K562 (cell line): ENCODE measurements around the gene NFRKB. TPM values are rescaled to one million over a fixed set of nuclear protein-coding genes. Genes with fewer than 3 reads are reported as not detected.
"Not testable (repeated sequence)": the region's sequence is repeated elsewhere in the genome, so short reads cannot be mapped to it uniquely, and the experiment has no call there.

ENCODE experiments used
- ATAC-seq: fragments of 200-7000 bp; cut with Tn5 transposase; 3 replicates; pipeline ENCODE4 v1.9.1; 2020; ENCODE audit warnings: moderate library complexity
- BruUV-seq: library from RNA; stranded (reverse); fragments of 400-500 nt; replicated peaks from 2 replicates; lab custom pipeline; 2021; lab: Mats Ljungman, UMichigan
- CTCF ChIA-PET: fragments of 300-600 bp; formaldehyde crosslinking; extraction: SDS; loops from one replicate; lab custom pipeline; 2021; ENCODE audit warnings: low intra/inter-chr PET ratio; lab: Yijun Ruan, JAX
- POLR2A ChIA-PET: fragments of 300-600, 350-650 bp; sonication (Branson Sonifier 250); formaldehyde crosslinking; extraction: SDS; loops from one replicate; lab custom pipeline; 2021; ENCODE audit warnings: antibody characterized with exemption, inconsistent platforms; lab: Yijun Ruan, JAX
- DNase-seq, 4 experiments: peaks; one replicate each; pipeline versions ENCODE4 v3.0.0 to v3.0.0-alpha.2; 2011 to 2018; ENCODE audit warnings: low spot score in 3 of 4, mixed read lengths in 3 of 4; ENCODE audit errors: extremely low read depth in 1 of 4
- FAIRE-seq: peaks from 2 replicates; lab custom pipeline; 2011; peaks lifted over from hg19 to GRCh38; lab: Jason Lieb, UNC
- H2AFZ ChIP-seq: 2 replicates; pipeline ENCODE4 v1.6.0; 2011; ENCODE audit warnings: low read depth, low read length, control low read depth, inconsistent platforms
- H3K27ac ChIP-seq: fragments of 200-600 bp; 3 replicates; pipeline ENCODE4 v1.8.0; 2011; ENCODE audit warnings: low read depth, mild to moderate bottlenecking, control low read depth, inconsistent platforms, low read length, moderate library complexity, mixed read lengths; ENCODE audit errors: extremely low read depth
- H3K27me3 ChIP-seq, 2 experiments: fragments of 300-600 bp in 1 of 2; 2 replicates in 1 of 2; 3 replicates in 1 of 2; pipeline versions ENCODE4 v1.6.0 to v1.8.0; 2011; ENCODE audit warnings: inconsistent platforms in 2 of 2, low read length in 2 of 2, mild to moderate bottlenecking in 1 of 2, mixed read lengths in 1 of 2, moderate library complexity in 1 of 2; ENCODE audit not compliant: control insufficient read depth in 2 of 2, insufficient read depth in 2 of 2
- H3K36me3 ChIP-seq: fragments of 300-600 bp; 3 replicates; pipeline ENCODE4 v1.8.0; 2011; ENCODE audit warnings: mild to moderate bottlenecking, low read length, inconsistent platforms; ENCODE audit not compliant: control insufficient read depth, insufficient read depth
- H3K4me1 ChIP-seq, 2 experiments: fragments of 200-600 bp in 1 of 2; replicated peaks in 1 of 2; 2 replicates in 1 of 2; 3 replicates in 1 of 2; pipeline versions ENCODE4 v1.5.1 to v1.8.0; 2011; ENCODE audit warnings: inconsistent platforms in 2 of 2, low read length in 2 of 2, mild to moderate bottlenecking in 1 of 2, mixed read lengths in 1 of 2, moderate library complexity in 1 of 2; ENCODE audit not compliant: control insufficient read depth in 2 of 2, insufficient read depth in 2 of 2
- H3K4me2 ChIP-seq: 2 replicates; pipeline ENCODE4 v1.6.1; 2011; ENCODE audit warnings: low read length, control low read depth, inconsistent platforms, mixed read lengths; ENCODE audit not compliant: insufficient read depth
- H3K4me3 ChIP-seq: fragments of 200-600 bp; sonication (generic), shearing (Covaris generic); 2 replicates; pipeline ENCODE4 v1.5.1; 2016; ENCODE audit warnings: control low read depth, inconsistent platforms
- H3K79me2 ChIP-seq: fragments of 200-600 bp; 3 replicates; pipeline ENCODE4 v1.8.0; 2011; ENCODE audit warnings: low read length, inconsistent platforms; ENCODE audit not compliant: control insufficient read depth, insufficient read depth
- H3K9ac ChIP-seq, 2 experiments: 2 replicates each; pipeline versions ENCODE4 v1.6.0 to v1.6.1; 2011; ENCODE audit warnings: low read depth in 2 of 2, low read length in 2 of 2, control low read depth in 1 of 2, inconsistent platforms in 1 of 2, mild to moderate bottlenecking in 1 of 2, mixed read lengths in 1 of 2; ENCODE audit not compliant: insufficient read depth in 1 of 2
- H3K9me1 ChIP-seq: one replicate; pipeline ENCODE4 v1.6.0; 2011; ENCODE audit warnings: inconsistent platforms, mild to moderate bottlenecking, low read length, moderate library complexity; ENCODE audit not compliant: control insufficient read depth, insufficient read depth
- H3K9me3 ChIP-seq: replicated peaks from 2 replicates; pipeline ENCODE4 v1.5.1; 2011; ENCODE audit warnings: low read depth, low read length, inconsistent platforms; ENCODE audit not compliant: control insufficient read depth, insufficient read depth
- H4K20me1 ChIP-seq: replicated peaks from 2 replicates; pipeline ENCODE4 v1.6.1; 2011; ENCODE audit warnings: low read length, inconsistent platforms, mixed read lengths; ENCODE audit not compliant: control insufficient read depth, insufficient read depth
- COPS2 ChIP-seq: fragments of 450-650 bp; conservative IDR thresholded peaks from 2 replicates; pipeline ENCODE4 v1.6.1; 2016; ENCODE audit warnings: mild to moderate bottlenecking, moderate library complexity
- RFX5 ChIP-seq: IDR thresholded peaks from 2 replicates; pipeline ENCODE4 v1.6.1; 2011; ENCODE audit warnings: low read depth, mild to moderate bottlenecking, improper control_type of control experiment, low read length
- SMAD1 ChIP-seq: fragments of 150-350 bp; IDR thresholded peaks from 2 replicates; pipeline ENCODE4 v1.6.1; 2014; ENCODE audit warnings: low read length, low read depth; ENCODE audit not compliant: partially characterized antibody
- WHSC1 ChIP-seq: IDR thresholded peaks from one replicate; pipeline ENCODE4 v1.6.1; 2012; ENCODE audit warnings: low read length, control low read depth, inconsistent platforms
- ZNF121 ChIP-seq: sonication (generic); formaldehyde crosslinking; conservative IDR thresholded peaks from 2 replicates; pipeline ENCODE4 v1.8.0; 2022; ENCODE audit warnings: missing genetic modification reagents
- WGBS: fragments of 100-300 bp; shearing (Covaris generic); methylation state at CpG from one replicate; pipeline ENCODE4 v1.1.6; 2016; ENCODE audit warnings: low coverage, mixed read lengths; ENCODE audit not compliant: insufficient coverage; ENCODE audit errors: missing lambda C conversion rate; 5-methylcytosine and 5-hydroxymethylcytosine counted together
- in situ Hi-C: fragments of 300-500 bp; cut with MboI; formaldehyde crosslinking; loops from 4 replicates; pipeline ENCODE4 v1.15.0; 2018; ENCODE audit warnings: inconsistent platforms, mixed read lengths
- intact Hi-C: fragments of 100-400 bp; cut with micrococcal nuclease; formaldehyde crosslinking; loops from 2 replicates; pipeline ENCODE4 v1.14.2; 2022
- polyA plus RNA-seq, 8 experiments: library from polyadenylated mRNA; depleted of rRNA in 4 of 8; stranded (reverse) in 5 of 8; unstranded in 3 of 8; fragments of >200 nt; fragmentation: Nextera tagmentation in 2 of 8; fragmentation: Illumina TruSeq in 1 of 8; extraction: Ambion mirVana in 2 of 8; extraction: Trizol in 1 of 8; gene quantifications; 2 replicates each; pipeline versions ENCODE4 v1.2.1 to v1.2.3, GENCODE V29; 2011 to 2014; ENCODE audit warnings: inconsistent platforms in 1 of 8, missing spikeins in 1 of 8
- total RNA-seq, 7 experiments: library from RNA; depleted of rRNA in 6 of 7; stranded (reverse); fragments of >200 nt in 6 of 7; fragmentation: Illumina TruSeq in 2 of 7; extraction: Trizol in 2 of 7; gene quantifications; 2 replicates each; pipeline versions ENCODE4 v1.2.1 to v1.2.3, GENCODE V29; 2011 to 2021; ENCODE audit warnings: low replicate concordance in 1 of 7
- TF ChIP-seq, protein P1 (sequence below), 2 experiments: fragments of 250-450 bp in 1 of 2; fragments of 450-650 bp in 1 of 2; sonication (Bioruptor Pico) in 1 of 2; IDR thresholded peaks; 2 replicates each; pipeline versions ENCODE4 v1.6.1 to v1.8.0; 2016 to 2021; ENCODE audit warnings: mild to moderate bottlenecking in 2 of 2, moderate library complexity in 2 of 2, missing compliant biosample characterization in 1 of 2, missing genetic modification characterization in 1 of 2

The NFRKB gene
- total and polyA plus RNA-seq, 9 of the 15 experiments (the other 6 are each of a cell fraction or from before 2014, with no cell fraction given), result 7.1 to 42.6 (median 23.9) TPM

DNA sequence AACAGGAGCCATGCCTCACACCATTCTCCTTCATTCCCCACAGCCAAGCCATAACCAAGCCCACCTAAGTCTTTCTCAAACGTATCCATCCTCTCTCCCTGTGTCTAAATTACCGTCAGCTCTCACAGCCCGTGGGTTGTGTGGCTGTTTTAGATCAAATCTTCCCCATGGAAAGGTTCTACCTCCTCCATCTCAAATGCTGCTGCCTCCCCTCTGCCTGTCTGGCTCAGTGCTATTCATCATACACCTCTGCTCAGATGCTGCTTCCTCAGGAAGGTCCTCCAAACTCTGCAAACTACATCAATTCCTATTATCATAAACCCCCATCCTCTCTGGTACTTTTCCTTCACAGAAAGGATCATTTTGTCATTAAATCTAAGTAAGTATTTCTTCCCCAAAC lies 15.1 kb downstream of the NFRKB start:
- POLR2A ChIA-PET, result no interaction called here
- no peak overlapping the region for H3K27ac ChIP-seq
- 78% methylated on average over 3 of the region's 3 CpGs for WGBS
- no peaks in the 10 kb centered on the region for H3K4me1 ChIP-seq
- no peak overlapping the region for H2AFZ ChIP-seq
- DNase-seq (no peak), FAIRE-seq (no peak), ATAC-seq (no peak)
- TF ChIP-seq COPS2 (no peak), SMAD1 (no peak)
- TF ChIP-seq, protein P1, sequence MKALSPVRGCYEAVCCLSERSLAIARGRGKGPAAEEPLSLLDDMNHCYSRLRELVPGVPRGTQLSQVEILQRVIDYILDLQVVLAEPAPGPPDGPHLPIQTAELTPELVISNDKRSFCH (CRISPR knock-in tag; IDR thresholded peaks at IDR 0.05), result no peak
- TF ChIP-seq, protein P1 (tag; IDR thresholded peaks at IDR 0.05), result no peak
- H3K79me2 ChIP-seq, result no peaks in the 10 kb centered on the region
- peaks cover 97% of the 10 kb centered on the region for H3K36me3 ChIP-seq
- BruUV-seq, result no TSS peak
- in situ Hi-C loops, result no loop called here
- H3K4me3 ChIP-seq, result no peak overlapping the region
- CTCF ChIA-PET, result no interaction called here
- H3K9ac ChIP-seq, result no peak overlapping the region
- H3K4me2 ChIP-seq, result no peak overlapping the region
- no peaks in the 10 kb centered on the region for H3K27me3 ChIP-seq
- H3K9me1 ChIP-seq, result no peaks in the 10 kb centered on the region
- intact Hi-C loops, result no loop called here
- H4K20me1 ChIP-seq, result no peaks in the 10 kb centered on the region
- no peaks in the 10 kb centered on the region for H3K9me3 ChIP-seq

DNA sequence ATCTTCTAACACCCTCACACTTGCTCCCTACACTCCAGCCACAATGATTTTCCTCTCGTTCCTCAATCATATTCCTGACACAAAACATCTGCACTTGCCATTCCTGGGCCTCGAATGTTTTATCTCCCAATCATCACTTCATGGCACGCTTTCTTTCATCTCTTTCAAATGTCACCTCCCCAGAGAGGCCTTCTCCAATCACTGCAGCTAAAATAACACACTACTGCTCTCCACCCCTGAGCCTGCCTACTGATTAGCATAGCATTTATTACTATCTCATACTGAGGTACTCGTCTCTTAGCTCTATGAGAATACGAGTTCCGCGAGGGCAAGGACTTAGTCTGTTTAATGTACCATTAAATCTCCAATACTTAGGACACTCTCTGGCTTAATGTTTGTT lies 23.5 kb downstream of the NFRKB start:
- intact Hi-C loops, result no loop called here
- CTCF ChIA-PET, result no interaction called here
- 87% methylated on average over 7 of the region's 7 CpGs for WGBS
- Histone ChIP-seq H3K27ac (no peak overlapping the region), H3K27me3 (no peaks in the 10 kb centered on the region), H3K9ac (no peak overlapping the region), H3K4me2 (no peak overlapping the region), H3K36me3 (peaks cover 94% of the 10 kb centered on the region), H3K4me3 (no peak overlapping the region), H3K9me3 (no peaks in the 10 kb centered on the region), H4K20me1 (no peaks in the 10 kb centered on the region), H2AFZ (no peak overlapping the region), H3K9me1 (no peaks in the 10 kb centered on the region), H3K4me1 (peaks cover under 1% of the 10 kb centered on the region in 2 experiments; a peak in 2 of 5 replicates), H3K79me2 (no peaks in the 10 kb centered on the region)
- POLR2A ChIA-PET, result no interaction called here
- BruUV-seq, result no TSS peak
- DNase-seq, result no peak
- FAIRE-seq, result no peak
- in situ Hi-C loops, result no loop called here
- ATAC-seq, result no peak
- TF ChIP-seq ZNF121 (CRISPR knock-in tag), result no peak
- TF ChIP-seq RFX5, result no peak
- TF ChIP-seq WHSC1, result no peak

DNA sequence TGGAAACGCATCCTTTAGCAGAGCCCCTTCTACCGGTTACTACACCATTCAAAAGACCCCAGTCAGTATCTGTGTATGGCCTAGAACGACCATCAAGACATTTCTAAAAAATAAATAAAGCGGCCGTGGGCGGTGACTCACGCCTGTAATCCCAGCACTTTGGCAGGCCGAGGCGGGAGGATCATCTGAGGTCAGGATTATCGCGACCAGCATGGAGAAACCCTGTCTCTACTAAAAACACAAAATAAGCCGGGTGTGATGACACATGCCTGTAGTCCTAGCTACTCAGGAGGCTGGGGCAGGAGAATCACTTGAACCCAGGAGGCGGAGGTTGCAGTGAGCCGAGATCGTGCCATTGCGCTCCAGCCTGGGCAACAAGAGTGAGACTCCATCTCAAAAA lies 26.8 kb downstream of the NFRKB start:
- H3K9ac ChIP-seq, H3K27ac ChIP-seq, FAIRE-seq, in situ Hi-C loops, H3K4me3 ChIP-seq, CTCF ChIA-PET, H3K4me2 ChIP-seq, H3K9me3 ChIP-seq, H3K79me2 ChIP-seq, H4K20me1 ChIP-seq, ATAC-seq, POLR2A ChIA-PET, BruUV-seq, H3K9me1 ChIP-seq, DNase-seq, H3K27me3 ChIP-seq, H2AFZ ChIP-seq, H3K4me1 ChIP-seq: not testable (repeated sequence)
- H3K36me3 ChIP-seq, result peaks cover 95% of the 10 kb centered on the region
- intact Hi-C loops, result loop anchor here (10.0 kb wide), 1 partner anchor 104 kb away; no protein-coding TSS in a partner anchor
- 85% methylated on average over 14 of the region's 16 CpGs for WGBS
